Neural progenitor cell (in vitro differentiated cells): Measurements from ENCODE around the gene CYP26A1. TPM values are rescaled to one million over a fixed set of nuclear protein-coding genes. Genes with fewer than 3 reads are reported as not detected.
A peak's percentile ranks its signal among the peaks of the same experiment; 100 is the strongest.

ENCODE experiments used
- DNase-seq: peaks from one replicate; pipeline ENCODE4 v3.0.0-alpha.2; 2016; ENCODE audit warnings: low spot score
- H2AFZ ChIP-seq: fragments of 200-600 bp; sonication (generic); replicated peaks from 2 replicates; pipeline ENCODE4 v1.6.1; 2016; ENCODE audit warnings: antibody characterized with exemption
- H3F3A ChIP-seq: fragments of 200-600 bp; sonication (generic); 2 replicates; pipeline ENCODE4 v1.6.1; 2016; ENCODE audit warnings: antibody characterized with exemption, low read depth
- H3K27ac ChIP-seq: fragments of 200-600 bp; sonication (generic); 2 replicates; pipeline ENCODE4 v1.5.1; 2016; ENCODE audit warnings: mild to moderate bottlenecking
- H3K27me3 ChIP-seq: fragments of 200-600 bp; sonication (generic); 2 replicates; pipeline ENCODE4 v1.6.1; 2016; ENCODE audit warnings: mild to moderate bottlenecking, moderate library complexity
- H3K36me3 ChIP-seq: fragments of 200-600 bp; sonication (generic); 2 replicates; pipeline ENCODE4 v1.5.1; 2016
- H3K4me1 ChIP-seq: fragments of 200-600 bp; sonication (generic); 2 replicates; pipeline ENCODE4 v1.6.1; 2016; ENCODE audit warnings: mixed run types
- H3K4me2 ChIP-seq: fragments of 200-600 bp; sonication (generic); 2 replicates; pipeline ENCODE4 v1.6.1; 2016
- H3K4me3 ChIP-seq: fragments of 200-600 bp; sonication (generic); 2 replicates; pipeline ENCODE4 v1.5.1; 2016
- H3K79me2 ChIP-seq: fragments of 200-600 bp; sonication (generic); 2 replicates; pipeline ENCODE4 v1.6.1; 2016; ENCODE audit warnings: low read depth
- H3K9ac ChIP-seq: fragments of 200-600 bp; sonication (generic); 2 replicates; pipeline ENCODE4 v1.6.1; 2016
- H3K9me3 ChIP-seq: fragments of 200-600 bp; sonication (generic); 2 replicates; pipeline ENCODE4 v1.5.1; 2016; ENCODE audit warnings: low read depth
- H4K20me1 ChIP-seq: fragments of 200-600 bp; sonication (generic); 2 replicates; pipeline ENCODE4 v1.6.1; 2016; ENCODE audit warnings: low read depth
- H3K27ac Mint-ChIP-seq: 3 replicates; pipeline ENCODE4 v1.8.0; 2021; ENCODE audit warnings: mixed read lengths
- H3K27me3 Mint-ChIP-seq: 2 replicates; pipeline ENCODE4 v1.8.0; 2022; ENCODE audit warnings: low read depth, mild to moderate bottlenecking, inconsistent platforms, moderate library complexity, mixed read lengths; ENCODE audit not compliant: insufficient read depth
- H3K36me3 Mint-ChIP-seq: 3 replicates; pipeline ENCODE4 v1.8.0; 2021; ENCODE audit warnings: mixed read lengths
- H3K4me1 Mint-ChIP-seq: 3 replicates; pipeline ENCODE4 v1.8.0; 2021; ENCODE audit warnings: mixed read lengths
- H3K4me3 Mint-ChIP-seq: 3 replicates; pipeline ENCODE4 v1.8.0; 2021; ENCODE audit warnings: mild to moderate bottlenecking, moderate library complexity, mixed read lengths
- H3K9me3 Mint-ChIP-seq: 3 replicates; pipeline ENCODE4 v1.8.0; 2020; ENCODE audit warnings: mixed read lengths
- CTCF ChIP-seq: fragments of 200-600 bp; sonication (generic); IDR thresholded peaks from 2 replicates; pipeline ENCODE4 v1.5.1; 2017; ENCODE audit warnings: antibody characterized with exemption, mild to moderate bottlenecking
- EZH2 ChIP-seq: fragments of 200-600 bp; sonication (generic); IDR thresholded peaks from 2 replicates; pipeline ENCODE4 v1.6.1; 2017; ENCODE audit warnings: antibody characterized with exemption, mild to moderate bottlenecking, moderate library complexity
- EZH2phosphoT487 ChIP-seq: fragments of 200-600 bp; sonication (generic); IDR thresholded peaks from 2 replicates; pipeline ENCODE4 v1.6.1; 2017; ENCODE audit warnings: antibody characterized with exemption
- total RNA-seq: library from RNA; depleted of rRNA; stranded (reverse); fragments of >200 nt; gene quantifications from 2 replicates; pipeline ENCODE4 v1.2.3, GENCODE V29; 2015; ENCODE audit warnings: low replicate concordance

CYP26A1 gene
- total RNA-seq, 1 donor from 2014 or later: 6.7 TPM

- Histone ChIP-seq H3K9me3 (peaks cover 10% of the 10 kb centered on the region), H3K4me2 (no peak overlapping the region), H3F3A (no peaks in the 10 kb centered on the region), H3K36me3 (no peaks in the 10 kb centered on the region), H3K27ac (no peak overlapping the region), H3K4me3 (no peak overlapping the region), H2AFZ (no peak overlapping the region), H3K27me3 (no peaks in the 10 kb centered on the region), H4K20me1 (no peaks in the 10 kb centered on the region), H3K79me2 (no peaks in the 10 kb centered on the region), H3K4me1 (no peaks in the 10 kb centered on the region), H3K9ac (no peak overlapping the region)
- no peak for DNase-seq
- no peaks in the 10 kb centered on the region for H3K27me3 Mint-ChIP-seq
- H3K4me3 Mint-ChIP-seq: no peak overlapping the region
- H3K4me1 Mint-ChIP-seq: no peaks in the 10 kb centered on the region
- no peaks in the 10 kb centered on the region for H3K36me3 Mint-ChIP-seq
- H3K27ac Mint-ChIP-seq: no peak overlapping the region
- peaks cover 21% of the 10 kb centered on the region for H3K9me3 Mint-ChIP-seq
- no peak for TF ChIP-seq EZH2phosphoT487
- TF ChIP-seq CTCF: no peak
- TF ChIP-seq EZH2: no peak
Observed at GRCh38 chr10:93124580-93125318, 51.1 kb downstream of the CYP26A1 start.

GRCh38 chr10:93125966-93126365 is 52.3 kb downstream of the CYP26A1 start:
- no peak overlapping the region for H3K27ac ChIP-seq
- Mint-ChIP-seq H3K27me3 (no peaks in the 10 kb centered on the region), H3K4me3 (no peak overlapping the region), H3K9me3 (peaks cover 21% of the 10 kb centered on the region), H3K27ac (no peak overlapping the region), H3K4me1 (no peaks in the 10 kb centered on the region), H3K36me3 (no peaks in the 10 kb centered on the region)
- H3K27me3 ChIP-seq: no peaks in the 10 kb centered on the region
- no peak overlapping the region for H3K9ac ChIP-seq
- H3F3A ChIP-seq: no peaks in the 10 kb centered on the region
- H3K4me1 ChIP-seq: no peaks in the 10 kb centered on the region
- no peak for TF ChIP-seq EZH2phosphoT487
- no peak for TF ChIP-seq EZH2
- H2AFZ ChIP-seq: no peak overlapping the region
- H3K9me3 ChIP-seq: peaks cover 10% of the 10 kb centered on the region
- H3K4me2 ChIP-seq: no peak overlapping the region
- H4K20me1 ChIP-seq: no peaks in the 10 kb centered on the region
- H3K4me3 ChIP-seq: no peak overlapping the region
- no peaks in the 10 kb centered on the region for H3K36me3 ChIP-seq
- no peaks in the 10 kb centered on the region for H3K79me2 ChIP-seq
- DNase-seq: no peak

GRCh38 chr10:93126483-93127052 is 52.9 kb downstream of the CYP26A1 start:
- H3K4me3 Mint-ChIP-seq: no peak overlapping the region
- H3K9ac ChIP-seq: no peak overlapping the region
- DNase-seq: peak; percentile 19
- no peaks in the 10 kb centered on the region for H3K4me1 Mint-ChIP-seq
- H4K20me1 ChIP-seq: no peaks in the 10 kb centered on the region
- peaks cover 21% of the 10 kb centered on the region for H3K9me3 Mint-ChIP-seq
- no peak overlapping the region for H3K27ac Mint-ChIP-seq
- H3K36me3 ChIP-seq: no peaks in the 10 kb centered on the region
- TF ChIP-seq CTCF (peak; percentile 58), EZH2phosphoT487 (no peak)
- H3K79me2 ChIP-seq: no peaks in the 10 kb centered on the region
- no peaks in the 10 kb centered on the region for H3K27me3 ChIP-seq
- H2AFZ ChIP-seq: no peak overlapping the region
- no peak overlapping the region for H3K4me3 ChIP-seq
- H3K4me1 ChIP-seq: no peaks in the 10 kb centered on the region
- H3K27ac ChIP-seq: no peak overlapping the region
- peaks cover 10% of the 10 kb centered on the region for H3K9me3 ChIP-seq
- H3K27me3 Mint-ChIP-seq: no peaks in the 10 kb centered on the region
- H3K36me3 Mint-ChIP-seq: no peaks in the 10 kb centered on the region
- no peaks in the 10 kb centered on the region for H3F3A ChIP-seq
- H3K4me2 ChIP-seq: no peak overlapping the region

Other genes with a start within 250 kb of the CYP26A1 start
- gene EXOC6, start 225.4 kb upstream of the CYP26A1 start, total RNA-seq: 17.3 and 25.6 TPM in 2 replicates
- gene CYP26C1, start 13.1 kb upstream of the CYP26A1 start, total RNA-seq: 0.04 and 0.22 TPM in 2 replicates